ENCODE measurements around the gene UCMA.

- TF ChIP-seq CTCF (conservative IDR thresholded peaks at IDR 0.05; ENCODE audit: low read depth, low read length) (no peak), RCOR1 (IDR thresholded peaks at IDR 0.05; ENCODE audit: insufficient replicate concordance, low read length) (no peak), POLR2A (IDR thresholded peaks at IDR 0.05; ENCODE audit: low read depth, low read length) (no peak), FOS (IDR thresholded peaks at IDR 0.05; ENCODE audit: low read depth, low read length) (no peak), BHLHE40 (IDR thresholded peaks at IDR 0.05; ENCODE audit: low read depth, low read length) (no peak), RFX5 (IDR thresholded peaks at IDR 0.05; ENCODE audit: low read depth, low read length) (no peak), RAD21 (IDR thresholded peaks at IDR 0.05; ENCODE audit: low read length) (no peak), MAFK (IDR thresholded peaks at IDR 0.05; ENCODE audit: low read depth, low read length) (no peak)
Measured at GRCh38 chr10:13262433-13262832, 28.3 kb upstream of the UCMA start.
